Thymus (tissue), 11 donors: ENCODE data around the gene ST7. TPM values are rescaled to one million over a fixed set of nuclear protein-coding genes. Genes with fewer than 3 reads are reported as not detected.

Source experiments
- DNase-seq, 9 donors: peaks; one replicate each; pipeline ENCODE4 v3.0.0-alpha.2; 2013; ENCODE audit warnings: low spot score in 9 of 9, low read depth in 6 of 9, missing footprints in 1 of 9
- H3K27ac ChIP-seq, 2 donors: one replicate each; pipeline ENCODE4 v1.5.1; 2013; ENCODE audit warnings: control low read depth in 1 of 2, low read depth in 1 of 2, low read length in 1 of 2, mild to moderate bottlenecking in 1 of 2, moderate library complexity in 1 of 2
- H3K27me3 ChIP-seq, 2 donors: one replicate each; pipeline ENCODE4 v1.5.1; 2013; ENCODE audit warnings: low read length in 1 of 2; ENCODE audit not compliant: control insufficient read depth in 2 of 2, insufficient read depth in 1 of 2
- H3K36me3 ChIP-seq, 2 donors: one replicate each; pipeline ENCODE4 v1.5.1; 2013; ENCODE audit warnings: low read length in 1 of 2, mild to moderate bottlenecking in 1 of 2, moderate library complexity in 1 of 2; ENCODE audit not compliant: control insufficient read depth in 2 of 2, insufficient read depth in 2 of 2
- H3K4me1 ChIP-seq, 2 donors: one replicate each; pipeline ENCODE4 v1.5.1; 2013; ENCODE audit warnings: low read length in 2 of 2; ENCODE audit not compliant: control insufficient read depth in 2 of 2, insufficient read depth in 2 of 2
- H3K4me3 ChIP-seq, 2 donors: one replicate each; pipeline ENCODE4 v1.5.1; 2013; ENCODE audit warnings: low read length in 2 of 2, control low read depth in 1 of 2, mild to moderate bottlenecking in 1 of 2
- H3K9me3 ChIP-seq, 2 donors: one replicate each; pipeline ENCODE4 v1.5.1; 2013; ENCODE audit warnings: low read length in 1 of 2, mild to moderate bottlenecking in 1 of 2; ENCODE audit not compliant: control insufficient read depth in 2 of 2, insufficient read depth in 1 of 2
- WGBS: extraction: QIAGEN DNeasy Blood & Tissue Kit; methylation state at CpG from one replicate; pipeline ENCODE4 v1.1.7; 2013; 5-methylcytosine and 5-hydroxymethylcytosine counted together
- polyA plus RNA-seq: library from polyadenylated mRNA; stranded (reverse); fragments of 200-250 nt; gene quantifications from one replicate; pipeline ENCODE4 v1.2.3, GENCODE V29; 2013
- total RNA-seq: library from RNA; stranded (reverse); fragments of 120-200 nt; gene quantifications from one replicate; pipeline ENCODE4 v1.2.4, GENCODE V29; 2013
- donor health status: healthy.

The ST7 gene
- total and polyA plus RNA-seq, 2 donors: 9.3 to 11.5 TPM

- Histone ChIP-seq H3K4me1 (peaks cover 8 to 12% of the 10 kb centered on the region in 2 donors), H3K9me3 (no peaks in the 10 kb centered on the region), H3K27ac (no peak overlapping the region), H3K4me3 (no peak overlapping the region), H3K27me3 (no peaks in the 10 kb centered on the region), H3K36me3 (no peaks in the 10 kb centered on the region)
- DNase-seq: no peak
- WGBS: 97% methylated on average over 3 of the region's 3 CpGs
Observed at GRCh38 chr7:117092785-117093184, 139.5 kb downstream of the ST7 start.

- 73% methylated on average over 3 of the region's 3 CpGs for WGBS
- H3K4me1 ChIP-seq: peaks cover 0 to 4% of the 10 kb centered on the region in 2 donors
Observed at GRCh38 chr7:117094457-117094856, 141.2 kb downstream of the ST7 start.

DNA sequence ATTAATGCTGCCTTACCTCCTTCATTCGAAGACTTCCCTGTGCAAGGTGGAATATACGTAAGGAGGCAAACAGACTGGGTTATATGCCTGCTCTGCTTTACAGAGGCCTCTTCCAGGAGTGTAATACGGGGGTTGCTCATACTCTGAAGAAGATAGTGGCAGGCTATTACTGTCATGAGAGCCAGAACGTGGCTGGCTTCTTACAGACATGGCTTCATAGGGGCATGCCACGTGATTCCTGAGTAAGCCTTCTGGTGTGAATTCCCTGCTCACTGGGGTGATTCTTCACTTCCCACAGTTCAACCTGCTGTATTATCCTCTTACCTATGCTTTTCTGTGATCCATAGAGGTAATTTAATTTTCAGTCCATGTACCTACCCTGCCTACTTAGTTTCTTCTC lies 141.8 kb downstream of the ST7 start:
- 96% methylated on average over 5 of the region's 5 CpGs for WGBS
- peaks cover 0 to 4% of the 10 kb centered on the region in 2 donors for H3K4me1 ChIP-seq

More at GRCh38 chr7:117094457-117094856, 141.2 kb downstream of the ST7 start:
- DNase-seq: no peak
- H3K27ac ChIP-seq: no peak overlapping the region
- no peaks in the 10 kb centered on the region for H3K36me3 ChIP-seq
- H3K27me3 ChIP-seq: no peaks in the 10 kb centered on the region
- no peaks in the 10 kb centered on the region for H3K9me3 ChIP-seq
- no peak overlapping the region for H3K4me3 ChIP-seq

DNA sequence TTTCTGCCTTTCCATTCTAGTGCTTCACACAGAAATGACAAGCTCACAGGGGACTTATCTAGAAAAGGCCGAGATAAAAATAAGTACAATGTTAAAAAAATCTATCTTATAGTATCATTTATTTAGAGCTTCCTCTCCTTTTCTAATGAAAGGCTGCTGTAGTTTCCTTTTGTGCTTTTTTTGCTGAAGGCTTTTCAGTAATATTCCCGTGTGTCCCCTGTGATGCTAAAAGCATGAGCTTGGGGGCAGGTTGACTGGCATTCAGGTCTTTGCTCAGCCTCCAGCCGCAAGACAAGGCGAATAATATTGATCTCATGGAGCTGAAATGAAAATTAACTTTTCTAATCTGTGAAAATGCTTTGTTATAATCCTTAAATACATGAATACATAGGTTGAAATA lies 143.0 kb downstream of the ST7 start:
- DNase-seq: no peak
- Histone ChIP-seq H3K27me3 (no peaks in the 10 kb centered on the region), H3K9me3 (no peaks in the 10 kb centered on the region), H3K36me3 (no peaks in the 10 kb centered on the region), H3K27ac (no peak overlapping the region), H3K4me1 (no peaks in the 10 kb centered on the region), H3K4me3 (no peak overlapping the region)
- WGBS: 89% methylated on average over 4 of the region's 4 CpGs

More for the DNA sequence above, 141.8 kb downstream of the ST7 start:
- no peak overlapping the region for H3K27ac ChIP-seq
- no peaks in the 10 kb centered on the region for H3K36me3 ChIP-seq
- no peak overlapping the region for H3K4me3 ChIP-seq
- no peaks in the 10 kb centered on the region for H3K27me3 ChIP-seq
- DNase-seq: no peak
- H3K9me3 ChIP-seq: no peaks in the 10 kb centered on the region

DNA sequence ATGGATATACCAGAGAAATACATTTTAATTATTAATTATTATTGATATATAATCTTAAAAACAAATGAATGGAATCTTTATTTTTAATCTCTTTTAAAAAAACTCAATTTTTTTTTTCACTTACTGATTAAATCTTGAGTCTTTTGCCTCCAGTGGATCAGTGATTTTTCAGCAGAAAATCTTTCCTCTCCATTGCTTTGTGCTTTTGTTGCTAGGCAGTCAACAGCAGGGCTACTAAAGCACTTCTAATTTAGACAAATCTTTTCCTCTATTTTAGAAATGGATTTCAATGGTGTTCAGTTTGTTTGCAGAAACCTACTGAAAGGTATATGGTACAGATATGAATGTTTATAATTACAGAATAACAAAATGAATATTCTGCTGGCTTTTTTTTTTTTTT lies 143.6 kb downstream of the ST7 start:
- H3K27ac ChIP-seq: no peak overlapping the region
- H3K27me3 ChIP-seq: no peaks in the 10 kb centered on the region
- H3K36me3 ChIP-seq: no peaks in the 10 kb centered on the region
- H3K4me3 ChIP-seq: no peak overlapping the region
- DNase-seq: no peak
- no peaks in the 10 kb centered on the region for H3K9me3 ChIP-seq
- H3K4me1 ChIP-seq: no peaks in the 10 kb centered on the region

- WGBS: 96% methylated on average over 5 of the region's 5 CpGs
- no peaks in the 10 kb centered on the region for H3K36me3 ChIP-seq
- no peaks in the 10 kb centered on the region for H3K9me3 ChIP-seq
- no peak for DNase-seq
- no peak overlapping the region for H3K27ac ChIP-seq
- no peaks in the 10 kb centered on the region for H3K27me3 ChIP-seq
- H3K4me1 ChIP-seq: no peaks in the 10 kb centered on the region
- no peak overlapping the region for H3K4me3 ChIP-seq
Observed at GRCh38 chr7:117097860-117098259, 144.6 kb downstream of the ST7 start.

DNA sequence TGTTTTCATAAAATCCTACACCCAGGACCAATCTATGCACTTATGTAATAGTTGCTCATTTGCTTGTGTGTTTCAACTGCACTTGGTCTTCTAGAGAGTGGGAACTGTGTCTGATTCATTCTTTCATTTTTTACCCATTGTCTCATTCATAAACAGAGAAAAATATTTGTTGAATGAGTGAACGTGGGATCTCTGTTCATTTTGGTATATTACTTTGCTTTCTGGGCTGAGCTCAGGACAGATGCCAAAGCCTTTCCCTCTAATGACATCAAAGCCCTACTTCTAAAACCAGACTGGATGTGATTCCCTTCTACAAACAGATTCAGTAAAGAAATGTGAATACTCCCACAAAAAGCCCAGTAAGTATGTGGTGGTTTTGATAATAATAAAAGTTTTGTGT lies 145.2 kb downstream of the ST7 start:
- no peak for DNase-seq
- no peaks in the 10 kb centered on the region for H3K27me3 ChIP-seq
- no peak overlapping the region for H3K27ac ChIP-seq
- H3K9me3 ChIP-seq: no peaks in the 10 kb centered on the region
- no peak overlapping the region for H3K4me3 ChIP-seq
- no peaks in the 10 kb centered on the region for H3K4me1 ChIP-seq
- 92% methylated on average over 1 of the region's 1 CpG for WGBS
- H3K36me3 ChIP-seq: no peaks in the 10 kb centered on the region

DNA sequence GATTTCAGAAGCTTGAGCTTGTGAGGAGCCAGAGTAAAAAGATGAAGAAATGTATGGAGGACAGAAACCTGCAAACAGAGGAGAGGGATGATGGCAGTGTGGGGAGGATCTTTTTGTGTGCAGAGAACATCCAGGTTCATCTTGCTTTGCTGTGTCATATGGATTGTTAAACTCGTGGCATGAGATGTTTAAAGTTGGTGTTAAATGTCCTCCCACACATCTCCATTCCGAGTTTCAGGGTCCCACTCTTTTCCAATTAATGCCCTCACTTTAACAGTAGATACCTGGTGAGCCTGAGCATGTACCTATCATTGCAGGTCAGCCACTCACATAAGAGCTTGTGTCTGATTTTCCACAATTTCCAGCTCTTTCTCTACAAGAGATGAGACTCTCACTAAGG lies 147.7 kb downstream of the ST7 start:
- Histone ChIP-seq H3K4me3 (no peak overlapping the region), H3K9me3 (no peaks in the 10 kb centered on the region), H3K36me3 (no peaks in the 10 kb centered on the region), H3K4me1 (no peaks in the 10 kb centered on the region), H3K27me3 (no peaks in the 10 kb centered on the region), H3K27ac (no peak overlapping the region)
- WGBS: 89% methylated on average over 2 of the region's 2 CpGs
- no peak for DNase-seq

DNA sequence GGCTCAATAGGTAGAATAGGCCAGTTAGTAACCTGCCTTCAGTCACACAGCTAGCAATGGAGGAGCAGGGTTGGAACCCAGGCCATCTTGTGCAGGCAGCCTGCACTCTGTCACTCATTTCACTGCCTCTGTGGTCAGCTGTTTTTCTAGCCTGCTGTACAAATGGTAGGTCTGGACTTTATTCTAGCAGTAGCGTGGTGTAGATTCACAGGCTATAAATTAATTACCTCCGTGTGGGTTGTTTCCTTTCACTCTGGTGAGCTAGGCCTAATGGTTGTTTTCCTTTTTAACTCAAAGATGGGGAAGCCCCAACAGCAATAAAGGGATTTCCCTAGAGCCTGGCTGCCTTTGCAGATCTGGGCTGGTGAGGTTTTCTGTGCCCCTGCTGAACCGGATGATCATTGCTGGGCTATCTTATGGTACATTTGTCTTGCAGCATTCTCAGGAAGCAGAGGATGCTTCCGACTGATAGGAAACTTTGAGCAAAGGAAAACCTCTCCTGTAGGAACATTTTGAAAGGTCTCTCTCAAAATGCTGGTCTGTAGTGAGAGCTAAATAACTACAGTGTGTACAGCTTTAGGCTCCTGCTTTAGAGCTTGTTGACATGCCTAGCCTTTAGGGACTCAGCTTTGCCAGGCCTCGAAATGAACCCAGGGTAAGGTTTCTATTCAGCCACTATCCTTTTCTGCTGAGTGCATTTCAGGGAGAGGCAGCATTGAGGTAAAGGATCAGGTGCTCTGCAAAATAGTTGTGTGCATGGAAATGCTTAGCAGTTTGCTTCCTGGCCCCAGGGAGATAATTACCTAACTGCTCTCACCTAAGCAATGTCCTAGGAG lies 157.4 kb downstream of the ST7 start:
- Histone ChIP-seq H3K36me3 (no peaks in the 10 kb centered on the region), H3K9me3 (no peaks in the 10 kb centered on the region), H3K4me1 (peaks cover 0 to 4% of the 10 kb centered on the region in 2 donors), H3K4me3 (no peak overlapping the region), H3K27ac (no peak overlapping the region), H3K27me3 (no peaks in the 10 kb centered on the region)
- peak in 2 of 9 donors; percentile 11 to 42 for DNase-seq
- WGBS: 54% methylated on average over 5 of the region's 5 CpGs
